PFSK-1 (cell line): ENCODE measurements around the gene AGMO.

Source experiments
- POLR2AphosphoS5 ChIP-seq: IDR thresholded peaks from 2 replicates; pipeline ENCODE4 v1.6.1; 2012; ENCODE audit warnings: low read depth, mild to moderate bottlenecking, control low read depth, low read length, moderate library complexity
- SIN3A ChIP-seq: IDR thresholded peaks from 2 replicates; pipeline ENCODE4 v1.6.1; 2012; ENCODE audit warnings: mild to moderate bottlenecking, low read length, moderate library complexity, borderline replicate concordance; ENCODE audit not compliant: insufficient read depth
- TAF1 ChIP-seq: IDR thresholded peaks from 2 replicates; pipeline ENCODE4 v1.6.1; 2012; ENCODE audit warnings: low read length, control low read depth, borderline replicate concordance; ENCODE audit not compliant: insufficient read depth

DNA sequence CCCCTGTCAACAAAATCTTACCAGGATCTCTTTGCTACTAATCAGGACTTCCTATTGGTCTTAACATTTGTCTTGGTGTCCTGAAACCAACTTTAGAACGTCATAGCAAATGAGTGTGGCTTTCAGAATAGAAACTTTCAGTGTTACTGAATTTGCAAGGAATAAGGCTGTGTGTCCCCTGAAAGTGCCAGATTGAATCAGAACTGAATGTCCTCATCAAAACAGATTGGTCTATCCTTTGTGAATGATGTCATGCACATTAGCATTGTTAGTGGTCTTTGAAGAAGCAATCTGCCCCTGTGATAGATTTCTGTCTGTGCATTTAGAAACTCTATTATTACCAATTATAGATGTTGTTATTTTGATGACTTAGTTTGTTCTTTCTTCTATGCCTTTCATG, 119.9 kb downstream of the AGMO start:
- TF ChIP-seq TAF1 (no peak), POLR2AphosphoS5 (no peak), SIN3A (no peak)
